NCI-H2227 (cell line): ENCODE measurements around the gene CTNND2.

Source experiments
- DNase-seq: peaks from one replicate; lab custom pipeline; 2025; ENCODE audit not compliant: unreplicated experiment; lab: John Stamatoyannopoulos, UW

Gene CTNND2

DNA sequence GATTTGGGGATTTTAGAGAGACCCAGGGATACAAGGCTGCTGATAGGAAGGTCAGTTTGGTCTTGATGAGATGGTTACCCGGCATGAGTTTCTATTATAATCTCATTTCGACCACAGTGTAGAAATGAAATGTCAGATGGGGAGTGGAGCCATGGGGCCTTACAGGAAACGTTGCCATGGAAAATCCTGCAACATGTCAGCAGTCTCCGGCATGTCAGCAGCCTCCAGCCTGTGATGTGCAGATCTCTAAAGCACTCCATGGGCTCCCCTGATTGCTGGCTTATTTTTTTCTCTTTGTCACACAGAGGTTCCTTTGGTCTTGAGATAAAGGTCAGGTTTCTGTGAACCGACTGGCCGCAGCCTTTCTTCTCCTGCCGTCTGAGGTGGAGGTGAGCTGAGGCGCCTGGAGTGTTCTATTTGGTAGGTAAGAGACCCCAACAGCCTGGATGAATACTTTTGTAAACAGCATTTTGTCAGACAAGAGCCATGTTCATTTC, 934.5 kb downstream of the CTNND2 start:
- no peak for DNase-seq

DNA sequence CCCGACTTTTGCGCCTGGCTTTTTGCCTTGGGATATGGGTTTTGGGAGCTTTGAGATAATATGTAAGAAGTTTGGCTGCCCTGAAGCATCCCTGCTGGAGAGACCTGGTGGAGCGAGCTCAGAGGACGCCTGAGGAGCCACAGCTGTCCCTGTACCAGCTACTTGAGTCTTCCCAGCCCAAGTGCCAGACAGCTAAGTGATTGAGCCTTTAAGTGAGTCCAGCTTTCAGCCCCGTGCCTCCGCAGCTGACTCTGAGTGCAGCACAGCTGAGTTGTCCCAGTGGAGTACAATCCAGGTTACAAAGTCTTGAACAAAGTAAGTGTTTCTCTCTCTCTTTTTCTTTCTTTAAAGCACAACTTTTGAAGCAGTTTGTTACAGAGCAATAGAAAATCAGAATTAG, 939.4 kb downstream of the CTNND2 start:
- DNase-seq, result no peak

DNA sequence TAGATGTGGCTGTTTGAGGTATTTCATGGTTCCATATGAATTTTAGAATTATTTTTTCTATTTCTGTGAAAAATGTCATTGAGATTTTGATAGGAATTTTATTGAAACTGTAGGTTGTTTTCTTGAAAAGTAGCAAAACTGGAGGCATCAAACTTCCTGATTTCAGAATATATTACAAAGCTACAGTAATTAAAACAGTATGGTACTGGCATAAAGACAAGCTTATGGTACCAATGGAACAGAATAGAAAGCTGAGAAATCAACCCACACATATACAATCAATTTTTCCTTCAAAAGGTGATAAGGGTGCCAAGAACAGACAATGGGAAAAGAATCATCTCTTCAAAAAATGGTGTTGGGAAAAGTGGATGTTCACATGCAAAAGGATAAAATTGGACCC, 945.5 kb downstream of the CTNND2 start:
- no peak for DNase-seq

DNA sequence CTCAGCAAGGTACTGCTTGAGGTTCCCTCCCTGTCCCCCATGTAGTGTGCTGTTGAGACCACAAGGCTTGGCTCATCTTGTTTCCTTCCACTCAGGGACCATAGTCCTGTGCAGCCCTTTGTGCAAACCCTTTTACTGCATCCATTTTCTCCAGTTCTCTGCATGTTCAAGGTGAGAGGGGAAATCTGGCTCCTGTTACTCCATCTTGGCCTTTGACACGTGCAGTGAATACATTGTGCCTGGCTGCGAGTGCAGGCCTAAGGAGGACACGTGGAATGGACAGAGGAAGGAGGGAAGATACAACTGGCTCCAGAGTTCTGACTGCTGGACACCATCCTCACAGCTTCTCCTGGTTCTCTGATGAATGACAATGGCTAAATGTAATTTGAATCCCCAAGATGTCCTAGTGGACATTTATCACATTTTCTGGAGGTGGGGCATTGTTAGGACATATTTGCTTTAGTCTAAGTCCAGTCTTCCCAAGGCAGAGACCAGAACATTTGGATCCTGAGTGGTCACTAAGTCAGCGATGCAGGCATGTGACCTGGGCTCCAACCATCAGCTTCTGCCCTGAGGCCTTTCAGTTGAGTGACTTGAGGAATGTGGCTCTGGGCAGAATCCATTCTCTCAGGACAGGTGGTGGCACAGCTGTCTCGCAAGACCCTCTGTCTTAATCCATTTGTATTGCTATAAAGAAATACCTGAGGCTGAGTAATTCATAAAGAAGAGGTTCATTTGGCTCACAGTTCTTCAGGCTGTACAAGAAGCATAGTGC, 954.2 kb downstream of the CTNND2 start:
- no peak for DNase-seq

DNA sequence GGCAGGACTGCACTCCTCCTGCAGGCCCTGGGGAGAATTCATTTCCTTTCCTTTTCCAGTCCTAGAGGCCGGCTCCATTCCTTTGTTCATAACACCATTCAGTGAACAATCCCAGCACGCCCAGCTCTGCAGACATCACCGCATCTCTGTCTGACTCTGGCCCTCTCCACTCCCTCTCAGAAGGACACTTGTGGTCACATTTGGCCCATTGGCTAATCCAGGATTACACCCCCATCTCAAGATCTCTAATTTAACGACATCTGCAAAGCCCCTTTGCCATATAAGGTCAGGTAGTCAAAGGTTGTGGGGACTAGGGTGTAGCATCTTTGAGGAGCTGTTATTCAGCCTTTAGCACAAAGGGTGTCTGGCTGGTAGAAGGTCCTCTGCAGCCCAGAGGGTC, 958.2 kb downstream of the CTNND2 start:
- no peak for DNase-seq

DNA sequence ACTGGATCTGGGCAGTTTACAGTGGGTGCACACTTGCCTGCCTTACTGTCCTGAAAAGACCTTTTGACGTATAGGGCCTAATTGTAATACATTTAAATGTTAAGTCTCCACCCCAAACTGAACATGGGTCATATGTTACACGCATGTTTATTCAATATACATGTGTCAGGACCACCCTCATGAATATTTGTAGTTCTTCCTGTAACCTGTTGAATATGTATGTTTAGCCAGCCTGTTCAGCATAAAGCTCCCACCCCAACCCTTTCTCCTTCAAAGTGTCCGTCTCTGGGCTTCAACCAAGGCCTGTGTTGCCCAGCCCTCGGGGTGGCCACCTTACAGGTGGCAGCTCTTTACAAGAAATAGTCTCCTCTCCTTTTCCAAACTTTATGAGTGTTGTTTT, 962.3 kb downstream of the CTNND2 start:
- DNase-seq, result no peak

DNA sequence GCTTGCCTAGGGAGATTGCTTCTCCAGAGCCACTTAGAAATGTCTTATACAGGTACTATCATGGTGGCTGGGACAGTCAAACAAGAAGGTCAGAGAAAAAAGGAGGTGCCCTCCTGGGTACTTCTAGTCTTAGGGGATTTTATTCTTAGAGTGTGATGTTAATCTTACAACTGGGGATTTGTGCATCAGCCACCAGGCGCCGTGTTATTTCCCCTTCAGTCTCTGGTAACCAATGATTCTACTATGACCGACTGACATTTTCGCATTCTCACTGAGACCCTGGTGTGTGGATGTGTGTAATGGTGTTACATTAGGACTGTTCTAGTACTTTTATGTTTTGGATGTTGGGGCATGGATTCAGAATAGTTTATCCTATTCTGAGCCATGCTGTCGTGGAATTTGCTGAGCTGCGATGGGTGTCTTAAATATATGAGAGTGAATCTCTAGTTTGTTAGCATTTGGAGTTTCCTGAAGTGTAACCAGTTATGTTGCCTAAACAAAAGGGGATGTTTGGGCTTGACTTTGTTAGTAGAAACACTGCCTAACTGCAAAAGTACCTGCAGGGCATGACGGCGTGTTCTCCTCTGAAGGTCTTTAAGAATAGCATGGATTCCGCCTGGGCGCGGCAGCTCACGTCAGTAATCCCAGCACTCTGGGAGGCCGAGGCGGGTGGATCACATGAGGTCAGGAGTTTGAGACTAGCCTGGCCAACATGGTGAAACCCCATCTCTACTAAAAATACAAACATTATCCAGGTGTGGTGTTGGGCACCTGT, 968.0 kb downstream of the CTNND2 start:
- DNase-seq, result no peak

DNA sequence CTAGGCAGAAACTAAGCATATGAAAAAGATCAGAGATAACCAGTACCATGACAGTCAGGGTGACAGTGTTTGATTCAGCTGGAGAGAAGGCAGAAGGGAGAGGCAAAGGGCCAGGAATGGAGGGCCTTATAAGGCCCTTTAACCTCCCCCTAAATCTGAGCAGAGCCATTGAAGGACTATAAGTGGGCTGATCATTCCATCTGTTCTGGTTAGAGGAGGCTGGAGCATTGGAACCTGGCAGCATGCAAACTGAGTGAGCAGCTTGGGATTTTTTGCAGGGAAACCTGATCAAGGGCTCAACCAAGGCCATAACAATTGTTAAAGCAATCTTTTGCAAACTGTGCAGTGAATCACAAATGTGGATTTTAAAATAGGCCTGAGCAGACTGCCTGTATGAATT, 968.7 kb downstream of the CTNND2 start:
- no peak for DNase-seq

DNA sequence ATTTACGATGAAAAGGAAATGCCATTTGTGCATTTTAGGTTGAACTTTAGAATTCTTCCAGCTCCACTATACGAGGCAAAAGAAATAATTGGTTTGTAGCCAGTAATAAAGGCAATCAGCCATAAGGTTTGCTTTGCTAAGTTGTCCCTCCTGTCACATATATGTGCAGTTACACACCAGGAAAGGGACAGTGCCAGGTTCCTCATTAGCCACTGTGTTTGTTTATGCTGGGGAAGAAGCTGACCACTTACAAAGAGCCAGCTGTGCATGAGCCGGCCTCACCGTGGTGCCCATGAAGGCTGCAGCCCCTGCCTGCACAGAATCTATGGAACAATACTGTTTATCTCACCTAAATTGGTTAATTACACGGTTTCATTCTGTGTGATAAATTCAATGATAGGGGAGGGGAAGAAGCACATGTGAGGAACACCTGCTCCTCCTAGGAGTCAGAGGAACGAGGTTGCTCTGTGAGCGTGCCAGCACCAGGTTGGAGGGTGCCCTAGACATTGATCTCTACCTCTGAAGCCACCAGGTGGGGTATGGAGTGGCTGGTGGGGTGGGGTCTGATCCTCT, 969.4 kb downstream of the CTNND2 start:
- peak; percentile 79 for DNase-seq

DNA sequence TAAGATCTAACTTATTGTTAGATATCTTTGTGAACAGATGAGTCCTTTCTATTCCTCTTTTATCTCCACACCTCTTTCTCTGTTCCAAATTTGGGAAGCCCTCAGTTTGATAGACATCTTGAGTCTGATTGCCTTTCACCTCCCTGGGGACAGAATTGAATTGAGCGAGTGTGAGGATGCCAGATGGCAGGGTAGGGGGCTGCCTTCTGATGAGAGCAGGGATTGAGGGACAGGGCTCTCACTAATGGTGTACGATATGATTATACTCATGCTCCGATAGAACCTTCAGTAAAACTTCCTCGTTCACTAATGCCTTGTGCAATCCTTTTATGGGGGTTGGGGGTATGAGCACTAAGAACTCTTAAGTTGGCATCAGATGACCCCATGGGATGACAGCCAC, 971.1 kb downstream of the CTNND2 start:
- peak; percentile 70 for DNase-seq

DNA sequence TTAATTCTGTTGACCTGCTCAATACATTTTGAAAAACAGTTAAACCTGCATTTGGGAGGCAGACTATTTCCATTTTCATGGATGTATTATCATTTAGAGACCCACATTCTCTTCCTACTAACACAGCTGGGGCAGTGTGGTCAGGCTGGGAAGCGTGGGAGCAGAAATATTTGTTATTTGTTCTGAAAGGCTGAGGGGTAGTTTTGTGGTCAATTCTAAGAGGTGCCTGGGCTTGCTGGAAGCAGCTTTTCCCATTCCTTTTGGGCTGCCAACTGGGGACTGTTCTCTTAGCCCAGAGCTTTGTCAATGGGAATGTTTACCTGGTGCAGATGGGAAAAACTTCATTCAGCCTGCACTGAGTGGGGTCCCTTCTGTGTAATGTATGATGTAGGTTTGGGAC, 971.8 kb downstream of the CTNND2 start:
- no peak for DNase-seq

DNA sequence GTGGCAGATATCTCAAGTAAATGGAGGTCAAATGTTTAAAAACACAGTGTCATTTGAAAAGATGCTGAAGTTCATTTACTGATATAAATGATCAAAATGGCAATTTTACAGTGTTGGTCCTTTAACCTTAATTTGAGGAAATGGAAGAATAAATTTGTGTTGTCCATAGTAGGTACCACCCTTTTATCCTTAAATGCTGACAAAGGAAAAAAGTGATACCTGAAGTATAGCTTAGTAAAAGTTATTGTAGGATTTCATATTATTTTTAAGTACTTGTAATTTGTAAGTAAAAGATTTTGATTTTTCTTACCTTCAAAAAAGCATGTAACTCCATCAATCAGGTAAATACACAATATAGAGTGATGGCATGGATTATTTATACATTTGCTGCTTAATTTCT, 976.6 kb downstream of the CTNND2 start:
- no peak for DNase-seq

DNA sequence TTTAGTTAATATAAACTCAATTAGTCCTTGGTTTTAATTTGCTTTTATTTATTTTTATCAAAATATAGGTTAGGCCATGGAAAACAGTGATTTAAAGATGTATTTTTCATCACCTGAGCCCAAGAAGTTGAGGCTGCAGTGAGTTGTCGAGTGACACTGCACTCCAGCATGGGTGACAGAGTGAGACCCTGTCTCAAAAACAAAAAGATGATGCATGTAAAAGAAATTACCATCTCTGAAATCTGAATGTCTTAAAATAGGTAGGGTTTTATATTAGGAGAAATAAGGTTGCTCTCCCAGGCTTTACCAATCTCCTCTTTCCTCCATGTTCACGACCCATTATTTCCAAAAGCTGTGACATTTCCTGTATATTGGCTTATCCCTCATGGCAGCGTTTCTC, 980.9 kb downstream of the CTNND2 start:
- DNase-seq, result no peak
